Mesendoderm (in vitro differentiated cells): ENCODE data around the gene CERS4.
"Not testable (repeated sequence)": the region's sequence is repeated elsewhere in the genome, so short reads cannot be mapped to it uniquely, and the experiment has no call there.

Experiments used
- DNase-seq: peaks from one replicate; pipeline ENCODE4 v3.0.0; 2013
- H2AK5ac ChIP-seq: 2 replicates; pipeline ENCODE4 v1.6.1; 2013; ENCODE audit warnings: low read length, inconsistent platforms
- H2BK120ac ChIP-seq: 2 replicates; pipeline ENCODE4 v1.6.1; 2013; ENCODE audit warnings: low read depth, mild to moderate bottlenecking, low read length, moderate library complexity, mixed read lengths
- H2BK15ac ChIP-seq: replicated peaks from 2 replicates; pipeline ENCODE4 v1.6.1; 2013; ENCODE audit warnings: low read depth, mild to moderate bottlenecking, moderate library complexity
- H2BK5ac ChIP-seq: 2 replicates; pipeline ENCODE4 v1.6.1; 2013; ENCODE audit warnings: low read length, inconsistent platforms
- H3K18ac ChIP-seq: 2 replicates; pipeline ENCODE4 v1.6.1; 2013; ENCODE audit warnings: mild to moderate bottlenecking, low read length, mixed read lengths
- H3K23ac ChIP-seq: one replicate; pipeline ENCODE4 v1.6.1; 2013; ENCODE audit warnings: low read length
- H3K27ac ChIP-seq: 2 replicates; pipeline ENCODE4 v1.5.1; 2013; ENCODE audit warnings: low read depth, mild to moderate bottlenecking, inconsistent platforms, low read length, moderate library complexity
- H3K27me3 ChIP-seq: 2 replicates; pipeline ENCODE4 v1.6.1; 2013; ENCODE audit warnings: low read length, control low read depth, mild to moderate bottlenecking, inconsistent platforms; ENCODE audit not compliant: insufficient read depth, poor library complexity
- H3K36me3 ChIP-seq: 2 replicates; pipeline ENCODE4 v1.6.1; 2013; ENCODE audit warnings: low read length, inconsistent platforms; ENCODE audit not compliant: control insufficient read depth, insufficient read depth
- H3K4ac ChIP-seq: one replicate; pipeline ENCODE4 v1.6.1; 2013; ENCODE audit warnings: low read depth, mild to moderate bottlenecking, low read length, moderate library complexity
- H3K4me1 ChIP-seq: 2 replicates; pipeline ENCODE4 v1.6.1; 2013; ENCODE audit warnings: low read depth, low read length, inconsistent platforms; ENCODE audit not compliant: control insufficient read depth
- H3K4me2 ChIP-seq: 2 replicates; pipeline ENCODE4 v1.6.1; 2013; ENCODE audit warnings: low read length
- H3K4me3 ChIP-seq: 2 replicates; pipeline ENCODE4 v1.5.1; 2013; ENCODE audit warnings: mild to moderate bottlenecking, low read length
- H3K56ac ChIP-seq: one replicate; pipeline ENCODE4 v1.6.1; 2013; ENCODE audit warnings: low read length
- H3K79me1 ChIP-seq: 2 replicates; pipeline ENCODE4 v1.6.1; 2013; ENCODE audit warnings: low read length, inconsistent platforms
- H3K79me2 ChIP-seq: 2 replicates; pipeline ENCODE4 v1.6.1; 2013; ENCODE audit warnings: mild to moderate bottlenecking, low read length; ENCODE audit not compliant: control insufficient read depth, insufficient read depth
- H3K9ac ChIP-seq: 2 replicates; pipeline ENCODE4 v1.6.1; 2013; ENCODE audit warnings: low read length, inconsistent platforms
- H4K5ac ChIP-seq: one replicate; pipeline ENCODE4 v1.6.1; 2013; ENCODE audit warnings: low read length
- H4K8ac ChIP-seq: one replicate; pipeline ENCODE4 v1.6.1; 2013; ENCODE audit warnings: low read depth, mild to moderate bottlenecking, control low read depth, low read length, moderate library complexity
- WGBS: extraction: QIAGEN DNeasy Blood & Tissue Kit; methylation state at CpG from one replicate; pipeline ENCODE4 v1.1.7; 2013; ENCODE audit warnings: low lambda C conversion rate, missing lambda C conversion rate; ENCODE audit not compliant: insufficient coverage; ENCODE audit errors: extremely low coverage; 5-methylcytosine and 5-hydroxymethylcytosine counted together

Gene CERS4

DNA sequence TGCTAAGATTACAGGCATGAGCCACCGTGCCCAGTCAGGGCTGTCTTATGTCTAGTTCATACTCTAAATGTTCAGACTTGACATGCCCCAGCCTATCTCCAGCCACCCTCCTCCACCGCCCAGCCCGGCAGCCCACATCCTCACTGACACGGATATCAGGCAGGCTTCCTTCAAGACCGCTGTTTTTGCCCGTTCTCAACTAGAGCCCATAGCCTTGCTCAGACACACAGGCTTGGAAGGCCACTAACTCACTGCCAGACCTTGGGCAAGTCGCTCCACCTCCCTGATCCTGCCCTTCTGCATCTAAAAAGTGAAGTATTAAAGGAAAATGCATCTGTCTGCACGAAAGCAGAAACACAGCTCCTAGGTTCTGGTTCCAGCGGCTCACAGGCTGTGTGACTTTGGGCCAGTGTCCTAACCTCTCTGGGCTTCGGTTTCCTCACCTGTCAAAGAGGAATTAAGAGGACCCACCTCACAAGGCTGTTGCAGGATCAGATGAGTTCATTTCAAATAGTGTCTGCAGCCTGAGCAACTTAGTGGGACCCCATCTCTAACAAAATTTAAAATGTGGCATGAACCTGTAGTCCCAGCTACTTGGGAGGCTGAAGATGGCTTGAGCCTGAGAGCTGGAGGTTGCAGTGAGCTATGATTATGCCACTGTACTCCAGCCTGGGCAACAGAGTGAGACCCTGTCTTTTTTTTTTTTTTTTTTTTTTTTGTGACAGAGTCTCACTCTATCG lies 14.5 kb upstream of the CERS4 start:
- H4K5ac ChIP-seq = no peak overlapping the region
- H3K36me3 ChIP-seq = no peaks in the 10 kb centered on the region
- H3K4me2 ChIP-seq = no peak overlapping the region
- H4K8ac ChIP-seq = no peak overlapping the region
- no peaks in the 10 kb centered on the region for H3K79me1 ChIP-seq
- no peaks in the 10 kb centered on the region for H3K4me1 ChIP-seq
- H3K23ac ChIP-seq = no peak overlapping the region
- no peak overlapping the region for H2BK15ac ChIP-seq
- no CpG with 5 or more reads among the region's 11 CpGs for WGBS
- peak overlapping the region; percentile 82 for H3K56ac ChIP-seq
- peak overlapping the region; percentile 89 for H3K4ac ChIP-seq
- no peaks in the 10 kb centered on the region for H3K27me3 ChIP-seq
- no peak overlapping the region for H3K9ac ChIP-seq
- peak overlapping the region; percentile 79 for H2BK120ac ChIP-seq
- H3K79me2 ChIP-seq = no peaks in the 10 kb centered on the region
- peak overlapping the region; percentile 83 for H2AK5ac ChIP-seq
- H2BK5ac ChIP-seq = peak overlapping the region; percentile 68
- H3K27ac ChIP-seq = no peak overlapping the region
- no peak for DNase-seq
- H3K4me3 ChIP-seq = no peak overlapping the region
- H3K18ac ChIP-seq = peak overlapping the region; percentile 19

GRCh38 chr19:8196271-8196927 lies 12.8 kb upstream of the CERS4 start:
- DNase-seq = peak; percentile 36
- H3K4me1 ChIP-seq = no peaks in the 10 kb centered on the region
- no peak overlapping the region for H2BK120ac ChIP-seq
- H4K5ac ChIP-seq = peak overlapping the region; percentile 47
- H3K79me2 ChIP-seq = no peaks in the 10 kb centered on the region
- WGBS = no CpG with 5 or more reads among the region's 10 CpGs
- no peaks in the 10 kb centered on the region for H3K36me3 ChIP-seq
- no peak overlapping the region for H3K4me2 ChIP-seq
- H3K23ac ChIP-seq = no peak overlapping the region
- H3K27me3 ChIP-seq = no peaks in the 10 kb centered on the region
- no peak overlapping the region for H4K8ac ChIP-seq
- H3K27ac ChIP-seq = no peak overlapping the region
- no peak overlapping the region for H3K4me3 ChIP-seq
- H2BK5ac ChIP-seq = peak overlapping the region; percentile 35
- no peak overlapping the region for H2BK15ac ChIP-seq
- H2AK5ac ChIP-seq = peak overlapping the region; percentile 35
- H3K18ac ChIP-seq = no peak overlapping the region
- peak overlapping the region; percentile 76 for H3K4ac ChIP-seq
- no peaks in the 10 kb centered on the region for H3K79me1 ChIP-seq
- no peak overlapping the region for H3K9ac ChIP-seq
- peak overlapping the region; percentile 63 for H3K56ac ChIP-seq

DNA sequence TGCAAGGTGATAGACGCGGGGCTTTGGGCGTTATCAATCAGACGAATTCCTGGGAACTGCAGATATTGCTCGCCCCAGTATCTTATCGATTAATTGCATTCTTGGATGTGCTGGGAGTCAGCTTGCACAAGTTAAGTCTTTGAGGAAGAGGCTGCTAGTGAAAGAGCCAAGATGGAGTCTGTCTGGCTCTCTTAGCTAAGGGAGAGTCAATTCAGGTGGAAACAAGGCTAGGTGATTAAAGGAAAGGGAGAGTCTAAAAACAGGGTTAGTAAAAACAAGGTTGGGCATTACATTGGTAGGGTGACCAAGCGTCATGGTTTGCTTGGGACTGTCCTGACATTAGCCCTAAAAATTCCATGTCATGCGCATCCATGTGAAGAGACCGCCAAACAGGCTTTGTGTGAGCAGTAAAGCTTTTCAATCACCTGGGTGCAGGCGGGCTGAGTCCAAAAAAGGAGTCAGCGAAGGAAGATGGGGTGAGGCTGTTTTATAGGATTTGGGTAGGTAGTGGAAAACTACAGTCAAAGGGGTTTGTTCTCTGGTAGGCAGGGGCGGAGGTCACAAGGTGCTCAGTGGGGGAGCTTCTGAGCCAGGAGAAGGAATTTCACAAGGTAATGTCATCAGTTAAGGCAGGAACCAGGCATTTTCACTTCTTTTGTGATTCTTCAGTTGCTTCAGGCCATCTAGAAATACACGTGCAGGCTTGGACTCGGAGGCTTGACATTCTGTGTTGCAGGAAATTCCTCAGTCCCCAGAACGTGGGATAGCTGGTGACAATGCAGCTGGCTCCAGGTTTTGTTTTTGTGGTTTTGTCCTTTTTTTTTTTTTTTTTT lies 5.7 kb upstream of the CERS4 start:
- H3K79me2 ChIP-seq, H3K4me2 ChIP-seq, H3K27me3 ChIP-seq, H4K8ac ChIP-seq, H3K23ac ChIP-seq, H2BK120ac ChIP-seq, H3K36me3 ChIP-seq, H4K5ac ChIP-seq, H3K4me3 ChIP-seq, H3K4me1 ChIP-seq, H3K79me1 ChIP-seq, H2BK15ac ChIP-seq: not testable (repeated sequence)
- H2AK5ac ChIP-seq = peak overlapping the region; percentile 18
- H3K4ac ChIP-seq = peak overlapping the region; percentile 79
- peak overlapping the region; percentile 95 for H2BK5ac ChIP-seq
- peak; percentile 98 for DNase-seq
- H3K56ac ChIP-seq = peak overlapping the region; percentile 82
- H3K9ac ChIP-seq = peak overlapping the region; percentile 46
- H3K27ac ChIP-seq = peak overlapping the region; percentile 91
- no CpG with 5 or more reads among the region's 15 CpGs for WGBS
- H3K18ac ChIP-seq = peak overlapping the region; percentile 95

- Histone ChIP-seq H4K8ac (no peak overlapping the region), H3K56ac (peak overlapping the region; percentile 29), H3K79me1 (no peaks in the 10 kb centered on the region), H3K79me2 (peaks cover 5% of the 10 kb centered on the region), H3K4me3 (no peak overlapping the region), H3K4ac (peak overlapping the region; percentile 28), H3K27me3 (no peaks in the 10 kb centered on the region), H3K4me1 (peaks cover 8% of the 10 kb centered on the region), H3K9ac (no peak overlapping the region), H2BK5ac (peak overlapping the region; percentile 90), H3K18ac (peak overlapping the region; percentile 0), H3K27ac (peak overlapping the region; percentile 18), H3K23ac (peak overlapping the region; percentile 87), H4K5ac (no peak overlapping the region), H3K36me3 (no peaks in the 10 kb centered on the region), H2BK120ac (peak overlapping the region; percentile 4), H3K4me2 (no peak overlapping the region), H2BK15ac (no peak overlapping the region), H2AK5ac (peak overlapping the region; percentile 47)
- DNase-seq = no peak
- no CpG with 5 or more reads among the region's 5 CpGs for WGBS
Observed at GRCh38 chr19:8204961-8205360, 4.2 kb upstream of the CERS4 start.

DNA sequence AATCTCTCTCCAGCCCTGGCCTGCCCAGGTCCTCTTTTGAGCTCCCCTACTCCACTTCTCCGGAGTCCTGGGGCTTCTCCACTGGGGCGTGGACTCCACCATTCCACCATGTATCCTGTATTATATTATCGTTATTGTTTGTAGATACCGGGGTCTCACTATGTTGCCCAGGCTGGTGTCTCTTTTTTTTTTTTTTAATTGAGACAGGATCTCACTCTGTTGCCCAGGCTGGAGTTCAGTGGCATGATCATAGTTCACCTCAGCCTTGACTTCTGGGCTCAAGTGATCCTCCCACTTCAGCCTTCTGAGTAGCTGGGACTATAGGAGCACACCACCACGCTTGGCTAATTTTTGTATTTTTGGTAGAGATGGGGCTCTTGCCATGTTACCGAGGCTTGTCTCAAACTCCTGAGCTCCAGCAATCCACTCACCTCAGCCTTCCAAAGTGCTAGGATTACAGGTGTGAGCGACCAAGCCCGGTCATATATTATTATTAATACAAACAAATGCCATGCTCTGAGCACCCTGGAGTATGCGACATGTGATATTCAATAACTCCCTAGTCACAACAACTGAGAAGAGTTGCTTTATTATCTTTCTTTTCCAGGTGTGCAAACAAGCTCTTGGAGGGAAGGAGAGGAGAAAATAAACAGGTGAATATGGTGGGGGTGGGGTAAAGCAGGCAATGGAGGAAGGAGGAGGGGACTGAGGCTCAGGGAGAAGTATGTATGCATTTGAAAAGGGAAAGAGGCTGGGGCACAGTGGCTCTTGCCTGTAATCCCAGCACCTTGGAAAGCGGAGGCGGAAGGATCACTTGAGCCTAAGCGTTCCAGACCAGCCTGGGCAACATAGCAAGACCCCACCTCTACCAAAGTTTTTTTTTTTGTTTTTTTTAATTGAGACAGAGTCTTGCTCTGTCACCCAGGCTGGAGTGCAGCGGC lies 2.8 kb upstream of the CERS4 start:
- H2AK5ac ChIP-seq = peak overlapping the region; percentile 64
- H3K4me3 ChIP-seq = no peak overlapping the region
- H3K36me3 ChIP-seq = no peaks in the 10 kb centered on the region
- peak overlapping the region; percentile 65 for H3K18ac ChIP-seq
- no peak overlapping the region for H4K5ac ChIP-seq
- H3K79me2 ChIP-seq = peaks cover 20% of the 10 kb centered on the region
- H2BK120ac ChIP-seq = peak overlapping the region; percentile 21
- no peak overlapping the region for H3K4ac ChIP-seq
- no peak overlapping the region for H2BK5ac ChIP-seq
- H3K79me1 ChIP-seq = peaks cover 10% of the 10 kb centered on the region
- H3K56ac ChIP-seq = peak overlapping the region; percentile 68
- H4K8ac ChIP-seq = no peak overlapping the region
- H3K23ac ChIP-seq = no peak overlapping the region
- no peak overlapping the region for H3K27ac ChIP-seq
- no peak overlapping the region for H3K9ac ChIP-seq
- no CpG with 5 or more reads among the region's 13 CpGs for WGBS
- H3K4me1 ChIP-seq = peaks cover 8% of the 10 kb centered on the region
- peak; percentile 60 for DNase-seq
- no peak overlapping the region for H2BK15ac ChIP-seq
- no peaks in the 10 kb centered on the region for H3K27me3 ChIP-seq
- no peak overlapping the region for H3K4me2 ChIP-seq
